GM12872 (cell line): ENCODE measurements around the gene COL17A1.

Experiments
- CTCF ChIP-seq: IDR thresholded peaks from 3 replicates; pipeline ENCODE4 v1.5.1; 2011; ENCODE audit warnings: low read depth, mild to moderate bottlenecking, low read length, moderate library complexity; ENCODE audit not compliant: insufficient read depth

COL17A1 gene

GRCh38 chr10:104065748-104066147, 19.9 kb downstream of the COL17A1 start:
- no peak for TF ChIP-seq CTCF

GRCh38 chr10:104061196-104061595, 24.5 kb downstream of the COL17A1 start:
- TF ChIP-seq CTCF, result no peak

- TF ChIP-seq CTCF, result no peak
Observed at GRCh38 chr10:104059364-104059763, 26.3 kb downstream of the COL17A1 start.

- TF ChIP-seq CTCF, result no peak
Observed at GRCh38 chr10:104057717-104058116, 28.0 kb downstream of the COL17A1 start.

- no peak for TF ChIP-seq CTCF
Observed at GRCh38 chr10:104056619-104057273, 28.9 kb downstream of the COL17A1 start.

GRCh38 chr10:104054430-104054829, 31.2 kb downstream of the COL17A1 start:
- no peak for TF ChIP-seq CTCF

GRCh38 chr10:104053201-104053600, 32.5 kb downstream of the COL17A1 start:
- no peak for TF ChIP-seq CTCF

GRCh38 chr10:104052431-104052830, 33.2 kb downstream of the COL17A1 start:
- no peak for TF ChIP-seq CTCF
